Lung (tissue), 12 donors: Measurements from ENCODE around the gene SBF2. TPM values are rescaled to one million over a fixed set of nuclear protein-coding genes. Genes with fewer than 3 reads are reported as not detected.
A peak's percentile ranks its signal among the peaks of the same experiment; 100 is the strongest.

ENCODE experiments used
- ATAC-seq: fragments of 200-7000 bp; cut with Tn5 transposase; one replicate; pipeline ENCODE4 v1.9.1; 2020; ENCODE audit warnings: moderate number of reproducible peaks; ENCODE audit not compliant: insufficient read depth, low FRiP score
- DNase-seq, 3 donors: peaks; one replicate each; pipeline ENCODE4 v3.0.0-alpha.2; 2013 to 2017
- H3K27ac ChIP-seq, 2 donors: one replicate each; pipeline ENCODE4 v1.5.1; 2013; ENCODE audit warnings: mild to moderate bottlenecking in 2 of 2, moderate library complexity in 2 of 2, control low read depth in 1 of 2, inconsistent platforms in 1 of 2, low read depth in 1 of 2, low read length in 1 of 2
- H3K27me3 ChIP-seq, 3 donors: one replicate each; pipeline ENCODE4 v1.5.1; 2013; ENCODE audit warnings: low read length in 2 of 3; ENCODE audit not compliant: control insufficient read depth in 3 of 3, insufficient read depth in 3 of 3
- H3K36me3 ChIP-seq, 4 donors: one replicate each; pipeline ENCODE4 v1.5.1; 2013; ENCODE audit warnings: low read length in 4 of 4, mild to moderate bottlenecking in 1 of 4, moderate library complexity in 1 of 4; ENCODE audit not compliant: control insufficient read depth in 4 of 4, insufficient read depth in 4 of 4
- H3K4me1 ChIP-seq, 5 donors: one replicate each; pipeline ENCODE4 v1.5.1; 2013; ENCODE audit warnings: low read length in 5 of 5, mild to moderate bottlenecking in 2 of 5, moderate library complexity in 1 of 5; ENCODE audit not compliant: control insufficient read depth in 5 of 5, insufficient read depth in 5 of 5
- H3K4me3 ChIP-seq: one replicate; pipeline ENCODE4 v1.5.1; 2013; ENCODE audit warnings: mild to moderate bottlenecking, control low read depth, moderate library complexity
- H3K9ac ChIP-seq, 2 donors: one replicate each; pipeline ENCODE4 v1.5.1; 2013; ENCODE audit warnings: low read length in 2 of 2, control low read depth in 1 of 2; ENCODE audit not compliant: insufficient read depth in 1 of 2
- H3K9me3 ChIP-seq, 4 donors: one replicate each; pipeline ENCODE4 v1.5.1; 2013; ENCODE audit warnings: low read length in 3 of 4, mild to moderate bottlenecking in 1 of 4, moderate library complexity in 1 of 4; ENCODE audit not compliant: control insufficient read depth in 4 of 4, insufficient read depth in 3 of 4
- WGBS, 2 donors: extraction: QIAGEN DNeasy Blood & Tissue Kit; methylation state at CpG; one replicate each; pipeline ENCODE4 v1.1.7; 2013; 5-methylcytosine and 5-hydroxymethylcytosine counted together
- polyA plus RNA-seq, 2 donors: library from polyadenylated mRNA; stranded (reverse); fragments of 200-250 nt; gene quantifications; one replicate each; pipeline ENCODE4 v1.2.1, GENCODE V29; 2013
- total RNA-seq, 2 donors: library from RNA; depleted of rRNA in 1 of 2; stranded (reverse); fragments of >200 nt in 1 of 2; gene quantifications; one replicate each; pipeline ENCODE4 v1.2.1, GENCODE V29; 2014 to 2021
- TF ChIP-seq, protein P1 (sequence below): IDR thresholded peaks from 2 replicates; pipeline ENCODE4 v1.5.1; 2012; ENCODE audit warnings: mild to moderate bottlenecking; ENCODE audit errors: control extremely low read depth, extremely low read depth
- donor health status: control.
- donor health status: control.
- donor health status: Bipolar disorder and iron deficiency.
- donor health status: healthy.
- donor health status: DM: yes; HTN: yes; CAD: no.

Gene SBF2
- total and polyA plus RNA-seq, 4 donors: 4.4 to 104 (median 24.9) TPM

DNA sequence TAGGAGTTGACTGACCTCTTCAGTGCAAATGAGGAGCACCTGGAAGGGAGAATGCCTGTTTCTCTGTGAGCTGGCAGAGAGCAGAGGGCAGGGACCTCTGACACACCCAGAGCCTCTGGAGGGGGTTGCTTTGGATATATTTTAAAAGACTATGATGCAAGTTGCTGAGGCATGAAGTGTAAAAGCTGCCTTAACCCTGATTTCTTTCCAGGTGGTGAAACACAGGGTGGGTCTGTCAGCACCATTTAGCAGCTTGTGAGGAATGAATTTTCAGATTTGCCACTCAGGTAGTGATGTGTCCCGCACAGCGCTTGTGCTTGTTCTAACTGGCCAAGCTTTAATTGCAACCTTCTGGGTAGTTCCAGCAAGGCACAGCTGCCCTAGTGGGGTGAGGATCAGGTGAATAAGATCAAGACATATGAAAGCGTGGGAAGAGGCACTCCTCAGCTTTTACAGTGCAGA is 540.0 kb downstream of the SBF2 start:
- Histone ChIP-seq H3K27me3 (no peaks in the 10 kb centered on the region), H3K4me3 (no peak overlapping the region), H3K27ac (no peak overlapping the region), H3K9ac (no peak overlapping the region), H3K36me3 (peaks cover 4 to 10% (median 6%) of the 10 kb centered on the region in 4 donors), H3K9me3 (no peaks in the 10 kb centered on the region), H3K4me1 (peaks cover 0 to 17% (median 3%) of the 10 kb centered on the region in 5 donors)
- DNase-seq (no peak), ATAC-seq (no peak)
- TF ChIP-seq, protein P1, sequence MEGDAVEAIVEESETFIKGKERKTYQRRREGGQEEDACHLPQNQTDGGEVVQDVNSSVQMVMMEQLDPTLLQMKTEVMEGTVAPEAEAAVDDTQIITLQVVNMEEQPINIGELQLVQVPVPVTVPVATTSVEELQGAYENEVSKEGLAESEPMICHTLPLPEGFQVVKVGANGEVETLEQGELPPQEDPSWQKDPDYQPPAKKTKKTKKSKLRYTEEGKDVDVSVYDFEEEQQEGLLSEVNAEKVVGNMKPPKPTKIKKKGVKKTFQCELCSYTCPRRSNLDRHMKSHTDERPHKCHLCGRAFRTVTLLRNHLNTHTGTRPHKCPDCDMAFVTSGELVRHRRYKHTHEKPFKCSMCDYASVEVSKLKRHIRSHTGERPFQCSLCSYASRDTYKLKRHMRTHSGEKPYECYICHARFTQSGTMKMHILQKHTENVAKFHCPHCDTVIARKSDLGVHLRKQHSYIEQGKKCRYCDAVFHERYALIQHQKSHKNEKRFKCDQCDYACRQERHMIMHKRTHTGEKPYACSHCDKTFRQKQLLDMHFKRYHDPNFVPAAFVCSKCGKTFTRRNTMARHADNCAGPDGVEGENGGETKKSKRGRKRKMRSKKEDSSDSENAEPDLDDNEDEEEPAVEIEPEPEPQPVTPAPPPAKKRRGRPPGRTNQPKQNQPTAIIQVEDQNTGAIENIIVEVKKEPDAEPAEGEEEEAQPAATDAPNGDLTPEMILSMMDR: no peak
- WGBS, 2 donors: 94 to 97% methylated on average over 3 of the region's 3 CpGs

DNA sequence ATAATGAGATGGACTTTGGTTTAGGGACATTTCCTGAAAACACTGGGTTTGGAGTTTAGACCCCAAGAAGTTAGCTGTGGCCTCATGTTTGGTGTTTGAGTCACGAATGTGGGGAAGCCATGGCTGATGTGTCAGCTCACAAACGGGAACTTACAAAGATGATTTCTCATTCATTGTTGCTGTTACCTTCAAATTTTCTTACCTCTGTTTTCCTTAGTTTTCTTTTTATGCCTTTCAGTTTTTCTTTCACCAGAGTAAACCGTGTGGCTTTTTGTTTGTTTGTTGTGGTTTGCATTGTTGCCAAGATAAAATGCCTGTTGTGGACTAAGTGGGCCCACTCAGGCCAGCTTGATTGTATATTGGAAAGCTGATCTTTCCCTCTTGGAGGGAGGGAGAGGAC is 541.0 kb downstream of the SBF2 start:
- TF ChIP-seq, protein P1: no peak
- no peak overlapping the region for H3K4me3 ChIP-seq
- H3K27ac ChIP-seq: no peak overlapping the region
- no peak for DNase-seq
- no peaks in the 10 kb centered on the region for H3K27me3 ChIP-seq
- no peak overlapping the region for H3K9ac ChIP-seq
- peaks cover 5 to 10% (median 6%) of the 10 kb centered on the region in 4 donors for H3K36me3 ChIP-seq
- ATAC-seq: no peak
- WGBS, 2 donors: 46 to 66% methylated on average over 3 of the region's 3 CpGs
- H3K4me1 ChIP-seq: peaks cover 0 to 16% (median 5%) of the 10 kb centered on the region in 5 donors
- H3K9me3 ChIP-seq: no peaks in the 10 kb centered on the region

DNA sequence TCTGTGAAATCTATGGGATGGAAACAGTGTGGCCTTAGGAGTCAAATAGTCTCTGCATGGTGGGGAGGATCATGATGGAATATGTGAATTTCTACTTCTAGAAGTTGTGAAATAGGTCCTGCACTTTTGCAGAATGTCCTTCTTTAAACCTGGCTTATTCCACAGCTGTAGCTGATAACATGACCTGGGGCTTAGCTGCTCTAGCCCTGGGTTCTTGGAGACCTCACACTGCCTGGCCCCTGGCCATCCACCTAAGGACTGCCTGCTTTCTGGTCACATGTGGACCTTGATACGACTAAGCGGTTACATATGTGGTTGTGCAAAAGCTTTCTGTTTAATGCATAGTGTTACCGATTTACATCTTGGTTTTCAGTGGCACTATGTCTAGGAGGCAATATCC is 541.9 kb downstream of the SBF2 start:
- H3K27me3 ChIP-seq: no peaks in the 10 kb centered on the region
- H3K4me1 ChIP-seq: peaks cover 0 to 17% (median 3%) of the 10 kb centered on the region in 5 donors
- H3K36me3 ChIP-seq: peaks cover 5 to 10% (median 8%) of the 10 kb centered on the region in 4 donors
- H3K9ac ChIP-seq: no peak overlapping the region
- no peak overlapping the region for H3K4me3 ChIP-seq
- no peak for ATAC-seq
- WGBS, 2 donors: 83 to 87% methylated on average over 3 of the region's 3 CpGs
- peak overlapping the region in 1 of 2 donors; percentile 9 for H3K27ac ChIP-seq
- TF ChIP-seq, protein P1: no peak
- DNase-seq: no peak
- H3K9me3 ChIP-seq: no peaks in the 10 kb centered on the region

DNA sequence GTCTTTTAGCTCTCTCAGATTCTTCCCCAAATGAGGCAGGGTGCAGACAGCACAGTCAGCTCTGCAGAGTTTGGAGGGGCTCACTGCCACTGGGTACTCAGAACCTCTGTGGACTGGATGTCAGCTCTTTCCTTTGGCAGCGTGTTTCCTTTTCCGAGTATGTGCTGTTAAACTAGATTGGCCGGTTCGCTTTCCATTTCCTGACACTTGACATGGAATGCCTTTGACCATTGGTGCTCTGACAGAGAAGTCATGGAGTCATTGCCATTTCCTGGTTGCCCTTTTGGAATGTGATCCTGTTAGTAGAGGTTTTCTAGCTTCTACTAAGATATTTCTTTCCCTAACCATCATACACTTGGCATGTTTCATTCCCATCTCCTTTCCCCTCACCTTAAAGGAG is 543.5 kb downstream of the SBF2 start:
- H3K9ac ChIP-seq: no peak overlapping the region
- DNase-seq (peak in 2 of 3 donors; percentile 18 to 50), ATAC-seq (no peak)
- TF ChIP-seq, protein P1: no peak
- H3K27ac ChIP-seq: no peak overlapping the region
- H3K36me3 ChIP-seq: peaks cover 5 to 13% (median 8%) of the 10 kb centered on the region in 4 donors
- peaks cover 0 to 10% (median 3%) of the 10 kb centered on the region in 5 donors for H3K4me1 ChIP-seq
- no peaks in the 10 kb centered on the region for H3K27me3 ChIP-seq
- WGBS, 2 donors: 50 to 85% methylated on average over 4 of the region's 4 CpGs
- no peaks in the 10 kb centered on the region for H3K9me3 ChIP-seq
- no peak overlapping the region for H3K4me3 ChIP-seq
